ENCODE results near the gene GAK. TPM values are rescaled to one million over a fixed set of nuclear protein-coding genes. Genes with fewer than 3 reads are reported as not detected.

GAK gene
- total RNA-seq, 2 experiments from 2014 or later = 82.9 to 88.0 TPM

DNA sequence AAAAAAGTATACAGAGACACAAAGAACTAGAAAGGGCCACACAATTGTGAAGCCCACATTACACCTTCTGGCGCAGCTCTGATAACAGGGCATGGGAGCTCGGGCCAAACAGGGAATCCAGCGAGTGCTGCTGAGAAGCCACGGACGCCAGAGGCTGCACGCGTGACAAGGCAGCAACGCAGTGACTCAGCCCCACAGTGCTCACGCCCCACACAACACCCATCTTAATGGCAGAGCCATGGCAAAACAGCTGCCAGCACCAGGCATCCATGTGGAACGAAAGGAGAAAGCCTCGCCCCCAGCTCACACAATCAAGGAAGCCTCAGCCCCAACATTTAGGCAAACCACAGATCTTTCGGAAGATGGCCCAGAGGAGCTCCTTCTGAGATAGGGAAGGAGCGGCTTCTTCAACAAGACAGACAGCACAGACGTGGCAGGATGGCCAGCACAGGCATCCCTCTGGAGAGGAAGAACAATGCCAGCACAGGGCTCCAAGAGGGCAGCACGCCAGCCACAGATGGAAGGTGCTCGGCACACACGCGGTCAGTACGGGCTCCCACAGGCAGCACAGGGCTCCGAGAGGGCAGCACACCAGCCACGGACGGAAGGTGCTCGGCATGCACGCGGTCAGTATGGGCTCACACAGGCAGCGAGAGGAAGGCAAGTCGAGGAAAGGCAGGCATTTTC, 33.1 kb downstream of the GAK start:
- Mint-ChIP-seq H3K9me3 (ENCODE audit: low read depth) (no peaks in the 10 kb centered on the region), H3K27me3 (no peaks in the 10 kb centered on the region)
- CTCF ChIA-PET = no interaction called here

DNA sequence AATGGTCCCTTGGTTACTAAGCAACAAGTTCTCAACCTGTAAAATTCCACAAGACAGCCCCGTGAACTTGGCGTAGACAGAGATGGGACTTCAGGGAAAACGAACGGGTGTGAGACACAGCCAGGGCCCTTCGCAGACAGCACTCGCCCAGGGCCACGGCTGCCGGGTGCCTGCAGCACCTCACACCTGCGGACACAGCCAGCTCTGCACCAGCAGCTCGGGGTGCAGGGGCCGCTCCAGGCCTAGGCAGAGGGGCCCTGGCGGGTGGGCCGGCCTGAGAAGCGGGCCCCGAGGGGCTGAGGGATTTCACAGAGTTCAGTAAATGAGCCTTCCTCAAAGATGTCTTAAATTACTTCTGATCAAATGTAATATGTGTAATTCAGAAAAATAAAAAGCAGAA, 34.0 kb downstream of the GAK start:
- no peak for DNase-seq
- no peaks in the 10 kb centered on the region for H3K9me3 Mint-ChIP-seq (ENCODE audit: low read depth)
- no peaks in the 10 kb centered on the region for H3K4me1 Mint-ChIP-seq
- peaks cover 17% of the 10 kb centered on the region for H3K36me3 Mint-ChIP-seq (ENCODE audit: low read depth)
- POLR2A ChIA-PET = no interaction called here
- H3K4me3 Mint-ChIP-seq = no peak overlapping the region
- H3K27ac Mint-ChIP-seq = no peak overlapping the region
- CTCF ChIA-PET = no interaction called here
- intact Hi-C loops (cut with DNase I, micrococcal nuclease) = no loop called here
- no peaks in the 10 kb centered on the region for H3K27me3 Mint-ChIP-seq
- no peak for ATAC-seq

More for the DNA sequence above, 33.1 kb downstream of the GAK start:
- ATAC-seq (no peak), DNase-seq (no peak)
- Mint-ChIP-seq H3K36me3 (ENCODE audit: low read depth) (peaks cover 14% of the 10 kb centered on the region), H3K4me3 (no peak overlapping the region), H3K27ac (no peak overlapping the region), H3K4me1 (no peaks in the 10 kb centered on the region)
- POLR2A ChIA-PET = no interaction called here
- intact Hi-C loops (cut with DNase I, micrococcal nuclease) = no loop called here

DNA sequence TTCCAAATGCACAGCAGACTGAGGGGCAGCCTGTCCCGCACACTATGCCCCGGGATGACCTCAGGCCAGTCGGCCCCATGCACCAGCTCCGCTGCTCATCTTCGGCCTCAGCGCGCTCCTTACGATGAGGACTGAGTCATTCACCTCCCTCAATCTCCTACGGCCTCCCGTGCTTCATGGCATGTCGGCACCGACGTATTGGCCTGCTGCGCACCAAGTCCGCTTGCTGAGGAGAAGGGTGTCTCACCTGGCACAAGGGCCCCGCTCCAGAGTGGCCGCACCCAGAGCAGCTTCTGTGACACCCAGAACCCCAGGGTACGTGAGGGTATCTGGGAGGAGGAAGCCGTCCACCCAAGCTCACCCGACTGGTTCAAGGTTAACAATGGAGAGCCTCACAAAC, 35.5 kb downstream of the GAK start:
- ATAC-seq = no peak
- Mint-ChIP-seq H3K9me3 (ENCODE audit: low read depth) (no peaks in the 10 kb centered on the region), H3K27me3 (no peaks in the 10 kb centered on the region), H3K4me1 (no peaks in the 10 kb centered on the region), H3K27ac (no peak overlapping the region), H3K4me3 (no peak overlapping the region), H3K36me3 (ENCODE audit: low read depth) (peaks cover 15% of the 10 kb centered on the region)
- CTCF ChIA-PET = interaction anchor here (1.1 to 1.7 kb wide), 3 partner anchors 25 to 91 kb away, joined by 3 to 5 read pairs (median 3); partner anchors contain the start of gene IDUA
- DNase-seq = no peak
- POLR2A ChIA-PET = no interaction called here
- intact Hi-C loops (cut with DNase I, micrococcal nuclease) = no loop called here

DNA sequence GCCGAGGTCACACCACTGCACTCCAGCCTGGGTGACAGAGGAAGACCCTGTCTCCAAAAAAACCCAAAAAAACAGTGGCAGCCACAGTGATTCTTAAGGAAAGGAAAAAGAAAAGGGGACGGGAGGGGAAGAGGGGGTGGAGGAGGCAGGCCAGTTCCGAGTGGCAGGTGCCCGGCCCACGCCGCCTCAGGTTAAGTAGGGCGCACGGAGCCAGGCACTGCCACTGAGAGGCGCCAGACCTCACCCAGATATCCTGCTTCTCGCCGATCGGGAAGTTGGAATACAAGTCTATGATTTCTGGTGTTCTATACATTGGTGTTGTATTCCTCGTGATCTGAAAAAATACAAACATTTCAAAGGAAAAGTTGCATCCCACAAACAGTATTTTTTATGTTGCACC, 35.9 kb downstream of the GAK start:
- no peak for DNase-seq
- H3K27me3 Mint-ChIP-seq = no peaks in the 10 kb centered on the region
- ATAC-seq = no peak
- peaks cover 15% of the 10 kb centered on the region for H3K36me3 Mint-ChIP-seq (ENCODE audit: low read depth)
- H3K4me3 Mint-ChIP-seq = no peak overlapping the region
- no peak overlapping the region for H3K27ac Mint-ChIP-seq
- no peaks in the 10 kb centered on the region for H3K4me1 Mint-ChIP-seq
- ChIA-PET POLR2A (no interaction called here), CTCF (interaction anchor here (0.7 to 1.7 kb wide), 4 partner anchors 25 to 91 kb away, joined by 3 to 5 read pairs (median 3); partner anchors contain the start of gene IDUA)
- intact Hi-C loops (cut with DNase I, micrococcal nuclease) = no loop called here
- H3K9me3 Mint-ChIP-seq (ENCODE audit: low read depth) = no peaks in the 10 kb centered on the region

- Mint-ChIP-seq H3K4me1 (no peaks in the 10 kb centered on the region), H3K9me3 (ENCODE audit: low read depth) (no peaks in the 10 kb centered on the region), H3K27me3 (no peaks in the 10 kb centered on the region), H3K27ac (no peak overlapping the region), H3K36me3 (ENCODE audit: low read depth) (peaks cover 15% of the 10 kb centered on the region), H3K4me3 (no peak overlapping the region)
- CTCF ChIA-PET = interaction anchor here (0.7 to 1.1 kb wide), 2 partner anchors 44 to 79 kb away, joined by 3 read pairs; no protein-coding TSS in a partner anchor
- DNase-seq (no peak), ATAC-seq (no peak)
- intact Hi-C loops (cut with DNase I, micrococcal nuclease) = no loop called here
- POLR2A ChIA-PET = no interaction called here
Observed at GRCh38 chr4:895596-895995, 36.5 kb downstream of the GAK start.

GRCh38 chr4:893995-894705, 38.0 kb downstream of the GAK start:
- no peaks in the 10 kb centered on the region for H3K4me1 Mint-ChIP-seq
- H3K9me3 Mint-ChIP-seq (ENCODE audit: low read depth) = no peaks in the 10 kb centered on the region
- intact Hi-C loops (cut with DNase I, micrococcal nuclease) = no loop called here
- H3K4me3 Mint-ChIP-seq = no peak overlapping the region
- H3K36me3 Mint-ChIP-seq (ENCODE audit: low read depth) = peaks cover 12% of the 10 kb centered on the region
- POLR2A ChIA-PET = no interaction called here
- DNase-seq (no peak), ATAC-seq (no peak)
- no peak overlapping the region for H3K27ac Mint-ChIP-seq
- no peaks in the 10 kb centered on the region for H3K27me3 Mint-ChIP-seq
- CTCF ChIA-PET = no interaction called here

DNA sequence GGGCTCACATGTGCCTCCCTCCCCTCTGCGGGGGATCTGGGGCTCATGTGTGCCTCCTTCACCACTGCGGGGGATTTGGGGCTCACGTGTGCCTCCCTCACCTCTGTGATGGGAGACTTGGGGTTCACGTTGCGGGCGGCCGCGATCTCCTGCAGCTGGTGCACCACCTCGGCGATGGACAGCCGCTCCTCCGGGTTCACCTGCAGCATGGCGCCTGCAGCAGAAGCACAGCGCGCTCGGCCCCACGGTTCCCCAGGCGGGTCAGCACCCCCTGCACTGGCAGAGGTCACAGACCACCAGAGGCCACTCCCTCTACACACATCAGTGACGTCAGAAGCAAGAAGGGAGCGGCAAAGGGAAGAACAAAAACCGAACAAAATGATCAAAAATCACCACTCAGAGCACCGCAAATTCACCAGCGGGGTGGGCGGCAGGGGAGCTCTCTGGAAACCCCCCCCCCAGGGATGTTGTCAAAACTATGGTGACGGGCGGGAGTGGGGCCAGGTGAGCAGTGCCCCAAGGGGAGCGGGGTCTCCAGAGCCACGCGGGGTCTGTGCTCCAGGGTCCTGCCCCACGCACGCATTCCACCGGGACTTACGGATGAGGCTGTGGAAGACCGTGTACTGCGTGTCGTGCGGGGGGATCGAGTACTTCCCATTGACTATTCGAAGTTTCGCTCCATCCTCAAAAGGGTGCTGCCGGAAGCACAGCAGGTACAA, 38.7 kb downstream of the GAK start:
- no peaks in the 10 kb centered on the region for H3K27me3 Mint-ChIP-seq
- DNase-seq = no peak
- ChIA-PET POLR2A (no interaction called here), CTCF (no interaction called here)
- H3K27ac Mint-ChIP-seq = no peak overlapping the region
- no peaks in the 10 kb centered on the region for H3K4me1 Mint-ChIP-seq
- intact Hi-C loops (cut with DNase I, micrococcal nuclease) = no loop called here
- ATAC-seq = no peak
- H3K4me3 Mint-ChIP-seq = no peak overlapping the region
- no peaks in the 10 kb centered on the region for H3K9me3 Mint-ChIP-seq (ENCODE audit: low read depth)
- peaks cover 15% of the 10 kb centered on the region for H3K36me3 Mint-ChIP-seq (ENCODE audit: low read depth)

DNA sequence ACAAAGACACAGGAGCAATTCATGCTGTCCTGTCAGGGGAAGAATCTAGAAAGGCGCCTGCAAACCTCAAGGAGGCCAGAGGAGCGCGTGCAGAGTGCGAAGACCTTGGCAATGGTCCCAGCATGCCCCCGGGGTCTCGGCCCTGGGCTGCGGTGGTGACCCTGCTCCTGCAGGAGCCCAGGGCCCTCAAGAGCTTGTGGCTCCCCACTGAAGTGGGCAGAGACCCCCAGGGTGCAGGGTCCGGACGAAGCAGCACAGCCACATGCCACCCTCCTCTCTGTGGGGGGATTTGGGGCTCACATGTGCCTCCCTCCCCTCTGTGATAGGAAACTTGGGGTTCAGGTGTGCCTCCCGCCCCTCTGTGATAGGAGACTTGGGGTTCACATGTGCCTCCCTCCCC, 39.3 kb downstream of the GAK start:
- ChIA-PET POLR2A (no interaction called here), CTCF (interaction anchor here (1.0 kb wide), 1 partner anchor 150 kb away, joined by 3 read pairs; no protein-coding TSS in a partner anchor)
- no peak for DNase-seq
- Mint-ChIP-seq H3K27ac (no peak overlapping the region), H3K4me1 (no peaks in the 10 kb centered on the region), H3K27me3 (no peaks in the 10 kb centered on the region), H3K36me3 (ENCODE audit: low read depth) (peaks cover 17% of the 10 kb centered on the region), H3K9me3 (ENCODE audit: low read depth) (peaks cover under 1% of the 10 kb centered on the region), H3K4me3 (no peak overlapping the region)
- no peak for ATAC-seq
- intact Hi-C loops (cut with DNase I, micrococcal nuclease) = no loop called here

DNA sequence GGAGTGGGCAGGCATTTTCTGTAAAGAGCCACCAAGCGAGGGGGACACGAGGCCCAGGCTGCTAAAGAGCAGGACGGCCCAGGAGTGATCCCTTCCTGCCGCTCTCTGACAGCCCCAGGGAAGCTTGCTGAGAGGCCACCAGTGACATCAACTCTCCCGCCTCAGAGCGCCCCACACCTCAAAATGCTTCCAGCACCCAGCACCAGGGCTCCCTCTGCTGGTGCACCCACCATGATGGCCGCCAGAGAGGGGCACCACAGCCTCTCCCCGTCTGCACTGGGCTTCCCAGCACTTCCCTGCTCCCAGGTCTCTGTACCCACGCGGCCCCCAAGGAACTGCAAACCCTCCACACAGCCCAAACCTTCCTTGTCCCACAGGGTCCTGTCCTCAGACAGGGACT, 40.4 kb downstream of the GAK start:
- ATAC-seq = peak; percentile 42
- Mint-ChIP-seq H3K4me1 (no peaks in the 10 kb centered on the region), H3K4me3 (no peak overlapping the region), H3K9me3 (ENCODE audit: low read depth) (peaks cover 8% of the 10 kb centered on the region), H3K27me3 (no peaks in the 10 kb centered on the region), H3K27ac (no peak overlapping the region), H3K36me3 (ENCODE audit: low read depth) (peaks cover 24% of the 10 kb centered on the region)
- DNase-seq = peak; percentile 63
- intact Hi-C loops (cut with DNase I, micrococcal nuclease) = loop anchor here in 1 of 2 experiments (2.0 kb wide), 1 partner anchor 149 kb away; no protein-coding TSS in a partner anchor
- POLR2A ChIA-PET = no interaction called here
- CTCF ChIA-PET = interaction anchor here (2.1 kb wide), 1 partner anchor 149 kb away, joined by 11 read pairs; no protein-coding TSS in a partner anchor

DNA sequence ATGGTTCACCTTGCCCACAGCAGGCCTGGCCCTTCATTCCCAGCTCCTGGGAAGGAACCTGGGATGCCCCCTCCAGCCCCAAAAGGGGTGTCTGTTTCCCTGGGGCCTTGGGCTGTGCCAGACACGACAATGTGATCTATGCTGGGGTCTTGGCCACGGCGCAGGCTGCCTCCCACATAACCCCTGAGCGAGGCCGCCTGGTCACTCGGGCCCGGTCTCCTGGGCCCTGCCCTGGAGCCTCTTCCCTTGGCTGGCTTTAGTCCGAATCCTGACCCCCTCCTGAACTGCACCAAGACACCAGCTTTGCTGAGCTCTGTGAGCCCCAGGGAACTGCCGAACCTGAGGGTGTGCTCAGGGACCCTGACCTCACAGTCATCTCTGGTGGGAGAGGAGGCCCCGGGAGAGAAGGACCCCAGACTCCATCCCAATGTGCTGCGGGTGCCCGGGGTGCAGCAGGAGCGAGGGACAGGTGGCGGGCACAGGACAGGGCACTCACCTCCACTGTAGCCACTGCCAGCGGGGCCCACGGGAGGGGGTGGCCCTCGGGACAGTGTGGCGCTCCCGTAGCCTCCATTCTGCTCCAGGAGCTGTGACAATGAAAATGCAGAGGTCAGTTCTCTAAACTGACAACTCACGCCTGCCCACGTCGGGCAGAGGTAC, 42.0 kb downstream of the GAK start:
- H3K9me3 Mint-ChIP-seq (ENCODE audit: low read depth) = peaks cover 8% of the 10 kb centered on the region
- intact Hi-C loops (cut with DNase I, micrococcal nuclease) = loop anchor here in 1 of 2 experiments (2.0 kb wide), 1 partner anchor 147 kb away; no protein-coding TSS in a partner anchor
- ChIA-PET CTCF (interaction anchor here (2.1 kb wide), 1 partner anchor 148 kb away, joined by 11 read pairs; no protein-coding TSS in a partner anchor), POLR2A (no interaction called here)
- no peaks in the 10 kb centered on the region for H3K4me1 Mint-ChIP-seq
- DNase-seq (no peak), ATAC-seq (no peak)
- peaks cover 25% of the 10 kb centered on the region for H3K36me3 Mint-ChIP-seq (ENCODE audit: low read depth)
- no peak overlapping the region for H3K27ac Mint-ChIP-seq
- no peaks in the 10 kb centered on the region for H3K27me3 Mint-ChIP-seq
- no peak overlapping the region for H3K4me3 Mint-ChIP-seq

- intact Hi-C loops (cut with DNase I, micrococcal nuclease) = no loop called here
- Mint-ChIP-seq H3K4me3 (no peak overlapping the region), H3K36me3 (ENCODE audit: low read depth) (peaks cover 25% of the 10 kb centered on the region), H3K4me1 (no peaks in the 10 kb centered on the region), H3K27ac (no peak overlapping the region), H3K27me3 (no peaks in the 10 kb centered on the region), H3K9me3 (ENCODE audit: low read depth) (peaks cover 8% of the 10 kb centered on the region)
- ChIA-PET CTCF (interaction anchor here (2.1 kb wide), 1 partner anchor 147 kb away, joined by 11 read pairs; no protein-coding TSS in a partner anchor), POLR2A (no interaction called here)
- no peak for ATAC-seq
- no peak for DNase-seq
Observed at GRCh38 chr4:889516-889915, 42.6 kb downstream of the GAK start.

Measured in activated CD4-positive, alpha-beta T cell treated with anti-CD3 and anti-CD28 coated beads for 36 hours (primary cell).